ENCODE measurements around the gene KCNG2.

Gene KCNG2

DNA sequence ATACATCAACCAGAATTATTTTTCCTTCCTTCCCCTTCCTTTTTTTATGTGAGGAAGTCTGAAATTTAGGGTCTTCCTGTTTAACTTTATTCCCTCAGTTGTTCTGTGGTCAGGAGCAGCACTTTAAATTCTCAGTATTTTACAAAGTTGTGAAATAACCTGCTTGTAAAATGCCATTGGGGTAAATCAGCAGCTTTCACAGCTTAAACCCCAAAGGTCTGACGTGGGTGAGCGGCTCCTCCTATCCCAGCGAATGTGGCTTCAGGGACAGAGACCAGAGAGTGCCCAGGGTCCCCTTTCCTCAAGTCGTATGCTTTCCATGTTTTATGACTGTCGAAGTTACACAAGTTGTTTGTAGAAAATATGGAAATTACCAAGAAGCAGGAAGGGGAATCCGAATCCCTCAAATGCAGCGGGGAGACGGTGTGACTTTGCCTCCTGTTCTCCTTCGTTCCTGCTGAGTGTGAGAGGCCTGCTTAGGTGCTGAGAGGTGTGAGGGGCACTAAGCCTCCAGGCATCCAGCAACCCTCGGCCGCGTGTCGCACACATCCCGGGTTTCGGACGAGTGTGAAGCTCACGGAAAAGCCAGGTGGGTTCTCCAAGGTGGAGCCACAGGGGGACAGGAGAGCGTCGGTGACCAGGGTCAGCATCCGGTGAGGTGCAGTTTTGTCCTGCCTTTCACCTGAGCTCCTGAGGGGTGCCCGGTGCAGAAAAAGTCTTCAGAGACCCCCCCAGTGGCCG is 10.8 kb upstream of the KCNG2 start:
- CTCF ChIA-PET, result no interaction called here
- Mint-ChIP-seq H3K27ac (peak overlapping the region; percentile 49), H3K36me3 (no peaks in the 10 kb centered on the region), H3K4me1 (peaks cover 6% of the 10 kb centered on the region), H3K4me3 (no peak overlapping the region), H3K9me3 (peaks cover 4% of the 10 kb centered on the region), H3K27me3 (peaks cover 76% of the 10 kb centered on the region)
- DNase-seq, result no peak

DNA sequence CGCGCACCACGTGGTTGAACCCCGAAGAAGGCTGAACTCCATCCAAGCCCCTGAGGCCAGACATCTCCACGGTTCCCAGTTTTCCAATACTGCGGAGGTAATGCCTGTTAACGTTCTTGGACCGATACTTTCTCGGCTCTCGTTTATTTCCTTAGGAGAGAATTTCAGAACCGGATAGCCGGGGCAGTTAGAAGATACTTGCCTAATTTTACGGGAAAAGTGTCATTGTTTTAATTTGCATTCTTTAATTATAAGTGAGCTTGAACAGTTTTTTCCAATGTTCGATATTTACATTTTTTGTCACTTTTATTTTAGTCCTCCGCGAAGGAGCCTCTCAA is 10.2 kb upstream of the KCNG2 start:
- no peak for DNase-seq
- CTCF ChIA-PET, result no interaction called here
- no peak overlapping the region for H3K27ac Mint-ChIP-seq
- H3K9me3 Mint-ChIP-seq, result peaks cover 4% of the 10 kb centered on the region
- peaks cover 82% of the 10 kb centered on the region for H3K27me3 Mint-ChIP-seq
- H3K4me1 Mint-ChIP-seq, result peaks cover 6% of the 10 kb centered on the region
- no peaks in the 10 kb centered on the region for H3K36me3 Mint-ChIP-seq
- no peak overlapping the region for H3K4me3 Mint-ChIP-seq

DNA sequence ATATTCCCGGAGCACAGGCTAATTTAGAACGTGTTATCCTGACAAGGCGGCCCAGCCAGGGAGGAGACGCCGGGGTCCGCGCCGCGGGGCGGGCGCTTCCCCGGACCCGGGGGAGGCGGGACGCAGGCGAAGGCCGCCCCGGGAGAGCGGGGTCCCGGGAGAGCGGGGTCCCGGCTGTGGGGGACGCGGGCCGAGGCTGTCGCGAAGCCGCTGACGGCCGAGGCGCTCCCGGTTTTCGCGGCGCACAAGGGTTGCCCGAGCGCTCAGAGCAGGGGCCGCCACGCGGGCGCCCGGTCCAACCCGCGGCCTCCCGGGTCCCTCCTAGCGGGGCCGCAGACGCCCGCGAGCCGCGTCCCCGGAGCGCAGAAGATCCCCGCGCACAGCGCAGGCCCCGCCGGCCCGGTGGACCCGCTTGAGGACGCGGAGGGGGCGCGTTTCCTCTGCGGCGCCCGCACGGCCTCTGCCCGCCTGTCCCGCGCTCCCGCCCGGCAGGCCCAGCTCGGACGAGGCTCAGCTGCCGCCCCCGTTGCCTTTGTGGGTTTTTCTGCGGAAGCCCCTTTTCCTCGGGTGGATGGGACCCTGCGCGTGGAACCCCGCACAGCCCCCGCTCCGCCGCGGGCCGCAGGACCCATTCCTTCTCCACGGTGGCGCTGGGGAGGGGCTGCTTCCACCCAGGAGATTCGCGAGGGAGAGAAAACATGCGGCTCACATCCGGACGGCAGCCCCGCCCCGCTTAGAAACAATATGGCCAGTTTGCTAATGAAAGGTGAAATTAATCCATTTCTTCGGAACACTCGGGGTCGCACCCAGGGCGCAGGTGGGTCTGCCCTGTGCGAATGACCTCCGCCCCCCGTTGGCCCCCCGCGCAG is 9.6 kb upstream of the KCNG2 start:
- H3K4me3 Mint-ChIP-seq, result no peak overlapping the region
- no peaks in the 10 kb centered on the region for H3K36me3 Mint-ChIP-seq
- CTCF ChIA-PET, result no interaction called here
- H3K27ac Mint-ChIP-seq, result no peak overlapping the region
- peaks cover 4% of the 10 kb centered on the region for H3K9me3 Mint-ChIP-seq
- H3K27me3 Mint-ChIP-seq, result peaks cover 88% of the 10 kb centered on the region
- H3K4me1 Mint-ChIP-seq, result peaks cover 6% of the 10 kb centered on the region
- DNase-seq, result no peak

DNA sequence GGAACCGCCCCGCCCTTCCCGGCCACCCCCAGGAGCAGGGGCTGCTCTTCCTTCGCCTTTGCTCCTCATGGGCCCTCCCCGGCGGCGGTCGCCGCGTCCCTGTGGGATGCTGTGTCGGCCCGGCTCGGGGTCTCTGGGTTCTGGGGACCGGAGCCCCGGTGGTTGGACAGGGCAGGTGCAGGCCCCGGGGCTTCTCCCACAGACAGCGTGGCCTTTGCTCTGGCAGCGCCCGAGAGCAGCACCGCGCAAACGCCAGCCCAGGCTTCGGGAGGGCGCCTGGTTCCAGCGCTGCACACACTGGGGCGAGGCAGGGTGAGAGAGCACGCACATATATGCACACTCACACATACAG is 9.0 kb upstream of the KCNG2 start:
- H3K27ac Mint-ChIP-seq, result no peak overlapping the region

DNA sequence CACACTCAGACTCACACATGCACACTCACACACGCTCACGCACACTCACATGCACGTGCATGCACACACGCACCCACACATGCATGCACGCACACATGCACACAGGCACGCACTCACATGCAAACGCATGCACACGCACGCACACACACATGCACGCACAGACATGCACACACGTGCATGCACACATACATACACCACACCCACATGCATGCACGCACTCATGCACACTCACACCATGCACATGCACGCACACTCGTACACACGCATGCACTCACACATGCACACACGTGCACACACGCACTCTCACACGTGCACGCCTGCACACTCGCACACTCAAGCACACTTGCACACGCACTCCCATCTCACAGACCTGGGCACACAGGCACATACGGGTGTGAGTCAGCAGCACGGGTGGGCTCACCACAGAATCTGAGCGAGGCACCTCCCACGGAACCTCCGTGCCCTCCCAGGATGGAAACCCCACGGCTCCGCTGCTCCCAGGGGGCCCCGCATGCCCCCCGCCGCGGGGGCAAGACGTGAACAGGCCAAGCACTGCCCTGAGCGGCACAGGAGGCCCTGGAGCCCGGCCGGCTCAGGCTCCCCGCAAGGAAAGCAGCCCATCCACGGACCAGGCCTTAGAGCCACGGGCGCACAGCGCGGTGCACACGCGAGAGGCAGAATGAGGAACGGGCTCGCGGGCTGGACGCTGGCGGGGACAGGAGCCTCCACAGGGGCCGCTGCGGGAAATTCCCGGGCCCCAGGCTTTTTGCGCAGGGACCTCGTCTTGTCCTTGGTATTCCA is 8.4 kb upstream of the KCNG2 start:
- CTCF ChIA-PET, result no interaction called here
- H3K27me3 Mint-ChIP-seq, result peaks cover 86% of the 10 kb centered on the region

More for the DNA sequence above, 9.0 kb upstream of the KCNG2 start:
- Mint-ChIP-seq H3K4me3 (no peak overlapping the region), H3K36me3 (no peaks in the 10 kb centered on the region), H3K27me3 (peaks cover 90% of the 10 kb centered on the region), H3K4me1 (peaks cover 6% of the 10 kb centered on the region), H3K9me3 (peaks cover 4% of the 10 kb centered on the region)
- CTCF ChIA-PET, result no interaction called here
- DNase-seq, result no peak

DNA sequence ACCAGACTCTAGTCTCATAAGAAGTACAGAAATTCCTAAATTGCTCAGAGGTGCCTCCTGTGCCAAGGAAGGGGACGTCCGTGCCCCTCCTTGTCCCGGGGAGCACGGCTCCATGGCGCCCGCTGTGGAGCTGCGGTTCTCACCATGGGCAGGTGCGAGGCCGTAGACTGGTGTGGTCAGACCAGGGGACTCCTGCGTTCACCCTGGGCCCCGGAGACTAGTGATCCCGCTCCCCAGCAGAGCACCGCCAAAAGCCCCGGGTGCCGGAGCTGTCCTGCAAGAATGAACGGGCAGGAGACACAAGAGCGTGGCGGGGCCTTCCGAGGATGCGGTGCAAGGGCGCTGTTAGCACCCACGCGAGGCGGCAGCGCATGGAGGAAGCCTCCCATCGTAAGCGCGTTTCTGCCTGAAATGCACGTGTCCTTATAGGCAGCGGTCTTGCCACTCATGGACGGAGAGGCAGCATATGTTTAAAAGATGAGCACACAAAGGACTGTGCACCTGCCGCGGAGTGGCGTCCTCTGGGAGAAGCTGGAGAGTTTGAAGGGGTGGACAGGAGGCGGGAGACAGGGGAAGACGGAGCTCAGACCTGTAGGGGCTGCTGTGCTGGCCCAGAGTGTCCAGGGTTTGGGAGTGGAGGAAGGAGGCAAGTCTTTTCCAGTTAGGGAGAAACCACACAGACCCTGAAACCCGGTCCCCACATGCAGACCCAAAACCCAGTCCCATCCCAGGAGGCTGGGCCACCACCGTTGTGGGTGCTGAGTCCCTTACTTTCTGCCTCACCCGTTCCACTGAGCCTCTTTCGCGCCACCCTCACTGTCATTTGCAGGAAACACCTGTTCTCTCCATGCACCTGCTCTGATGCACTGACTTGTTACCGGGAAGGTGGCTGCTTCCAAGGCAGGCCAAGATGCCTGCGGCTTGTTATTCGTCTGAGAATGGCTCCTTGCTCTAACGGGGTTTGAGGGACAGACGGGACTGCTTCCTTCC is 7.5 kb upstream of the KCNG2 start:
- CTCF ChIA-PET, result no interaction called here
- no peak overlapping the region for H3K27ac Mint-ChIP-seq
- peaks cover 6% of the 10 kb centered on the region for H3K4me1 Mint-ChIP-seq
- H3K4me3 Mint-ChIP-seq, result no peak overlapping the region
- DNase-seq, result no peak
- peaks cover 4% of the 10 kb centered on the region for H3K9me3 Mint-ChIP-seq
- no peaks in the 10 kb centered on the region for H3K36me3 Mint-ChIP-seq
- peaks cover 85% of the 10 kb centered on the region for H3K27me3 Mint-ChIP-seq

More for the DNA sequence above, 8.4 kb upstream of the KCNG2 start:
- Mint-ChIP-seq H3K4me1 (peaks cover 6% of the 10 kb centered on the region), H3K27ac (no peak overlapping the region), H3K9me3 (peaks cover 4% of the 10 kb centered on the region), H3K36me3 (no peaks in the 10 kb centered on the region), H3K4me3 (no peak overlapping the region)
- no peak for DNase-seq

DNA sequence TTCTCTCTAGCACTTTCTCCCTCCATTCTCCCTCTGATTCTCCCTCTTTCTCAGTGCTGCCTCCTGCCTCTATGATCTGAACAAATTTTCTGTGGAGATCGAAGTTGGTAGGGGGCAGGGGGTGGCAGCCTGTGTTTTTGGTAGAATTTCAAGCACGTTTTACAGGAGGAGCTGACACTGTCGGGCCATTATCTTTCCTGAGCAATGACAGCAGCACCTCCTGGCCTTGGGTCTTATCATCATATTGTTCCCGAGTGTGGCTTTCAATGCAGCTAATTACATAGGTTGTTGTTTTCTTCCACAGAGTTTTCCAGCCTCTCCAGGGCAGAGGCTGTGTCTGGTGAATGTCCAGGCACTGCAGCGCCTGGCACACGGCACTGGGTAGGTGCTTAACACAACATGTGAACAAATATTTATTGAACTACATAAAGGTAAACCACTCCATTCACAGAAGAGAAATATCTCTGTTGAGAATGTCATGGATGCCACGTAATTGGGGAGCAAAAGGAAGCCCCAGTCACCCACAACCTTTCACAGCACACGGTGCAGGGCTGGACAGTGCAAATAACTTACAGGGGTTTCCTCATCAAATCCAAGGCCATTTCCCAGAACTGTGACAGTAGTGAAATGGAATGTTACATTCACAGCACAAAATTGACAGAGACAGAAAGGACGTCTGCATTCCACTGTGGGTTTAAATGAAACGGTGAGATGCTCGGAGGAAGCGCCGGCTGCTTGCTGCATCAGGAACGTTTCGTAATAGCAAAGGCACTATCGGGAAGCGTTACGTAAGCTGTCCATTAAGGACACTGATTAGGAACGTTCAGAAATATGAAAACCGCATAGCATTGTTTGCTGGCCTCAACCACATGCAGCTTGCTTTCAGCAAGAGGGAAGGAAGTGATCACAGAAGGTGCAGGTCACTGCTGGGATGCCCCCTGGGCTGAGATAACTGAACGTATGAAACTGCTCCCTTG is 6.5 kb upstream of the KCNG2 start:
- no peak overlapping the region for H3K4me3 Mint-ChIP-seq
- no peaks in the 10 kb centered on the region for H3K36me3 Mint-ChIP-seq
- no peak overlapping the region for H3K27ac Mint-ChIP-seq
- peaks cover 4% of the 10 kb centered on the region for H3K9me3 Mint-ChIP-seq
- H3K4me1 Mint-ChIP-seq, result peaks cover 6% of the 10 kb centered on the region
- CTCF ChIA-PET, result no interaction called here
- H3K27me3 Mint-ChIP-seq, result peaks cover 87% of the 10 kb centered on the region
- DNase-seq, result no peak

DNA sequence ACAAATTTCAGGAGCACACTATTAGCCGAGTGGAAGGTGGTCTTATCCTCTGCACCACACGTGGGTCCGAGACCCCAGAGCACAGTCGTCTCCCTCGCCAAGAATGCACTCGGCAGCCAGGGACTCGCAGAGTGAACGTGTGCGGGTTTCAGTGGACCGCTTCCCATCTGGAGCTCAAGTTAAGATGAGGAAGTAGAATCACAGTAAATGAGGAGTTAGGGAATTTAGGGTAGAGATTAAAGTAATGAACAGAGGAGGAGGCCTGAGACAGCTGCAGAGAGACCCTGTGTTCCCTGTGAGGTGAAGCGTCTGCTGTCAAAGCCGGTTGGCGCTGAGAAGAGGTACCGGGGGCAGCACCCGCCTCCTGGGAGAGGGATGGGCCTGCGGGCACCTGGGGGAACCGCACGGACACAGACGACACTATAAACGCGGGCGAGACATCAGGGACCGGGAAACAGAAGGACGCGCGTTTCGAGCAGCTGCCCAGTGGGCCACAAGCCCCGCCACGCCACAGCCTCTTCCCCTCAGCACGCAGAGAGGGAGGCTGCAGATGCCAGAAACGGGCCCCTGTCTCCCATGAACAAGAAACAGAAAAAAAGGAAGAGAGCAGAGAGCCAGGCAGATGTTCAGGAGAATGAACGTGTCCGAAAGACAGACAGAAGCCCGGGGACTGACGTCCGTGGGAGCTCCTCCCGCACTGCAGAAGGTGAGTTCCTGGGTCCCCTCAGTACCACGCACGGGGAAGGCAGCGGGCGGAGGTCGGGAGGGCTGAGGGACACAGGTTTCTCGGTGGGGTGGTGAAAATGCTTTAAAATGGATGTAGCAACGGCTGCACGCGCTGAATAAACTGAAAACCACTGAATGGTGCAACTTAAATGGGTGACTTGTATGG is 5.4 kb upstream of the KCNG2 start:
- H3K4me1 Mint-ChIP-seq, result peaks cover 8% of the 10 kb centered on the region
- H3K9me3 Mint-ChIP-seq, result peaks cover 4% of the 10 kb centered on the region
- H3K4me3 Mint-ChIP-seq, result no peak overlapping the region
- no peak for DNase-seq
- H3K27ac Mint-ChIP-seq, result no peak overlapping the region
- CTCF ChIA-PET, result no interaction called here
- H3K36me3 Mint-ChIP-seq, result peaks cover 1% of the 10 kb centered on the region
- peaks cover 87% of the 10 kb centered on the region for H3K27me3 Mint-ChIP-seq

DNA sequence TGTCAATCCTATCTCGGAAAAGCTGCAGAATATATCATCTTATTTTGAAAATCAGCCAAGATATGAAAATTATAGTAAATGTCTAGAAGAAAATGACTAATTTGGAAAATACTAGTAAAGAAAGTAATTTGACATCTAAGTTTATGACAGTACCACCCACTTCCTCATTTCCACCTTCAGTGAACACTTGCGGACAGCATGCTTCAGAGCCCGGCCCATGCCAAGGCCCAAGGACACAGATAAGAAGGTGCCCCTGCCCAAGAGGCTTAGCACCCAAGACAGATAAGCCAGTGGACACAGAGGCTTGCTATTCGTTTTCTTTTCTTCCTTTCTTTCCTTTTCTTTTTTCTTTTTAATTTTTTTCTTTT is 4.8 kb upstream of the KCNG2 start:
- Mint-ChIP-seq H3K9me3 (peaks cover 4% of the 10 kb centered on the region), H3K4me3 (no peak overlapping the region), H3K27me3 (peaks cover 86% of the 10 kb centered on the region), H3K4me1 (peaks cover 10% of the 10 kb centered on the region), H3K36me3 (peaks cover 2% of the 10 kb centered on the region), H3K27ac (no peak overlapping the region)
- CTCF ChIA-PET, result no interaction called here
- DNase-seq, result no peak

DNA sequence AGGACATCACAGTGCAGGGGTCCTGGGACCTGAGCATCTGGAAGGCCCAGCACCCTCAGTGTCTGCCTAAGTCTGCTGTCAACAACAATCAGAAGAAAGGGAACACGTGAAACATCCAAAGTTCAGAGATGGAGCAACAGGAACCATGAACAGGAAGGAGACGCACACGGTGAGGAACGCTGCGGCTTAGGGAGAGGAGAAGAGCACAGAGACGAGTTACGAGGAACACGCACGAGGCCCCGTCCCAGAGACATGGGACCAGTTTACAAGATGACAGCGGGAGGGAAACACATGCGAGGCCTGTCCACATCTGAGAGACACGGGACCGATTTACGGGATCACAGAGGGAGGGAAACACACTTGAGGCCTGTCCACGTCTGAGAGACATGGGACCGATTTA is 2.9 kb upstream of the KCNG2 start:
- H3K27ac Mint-ChIP-seq, result no peak overlapping the region
- no peak overlapping the region for H3K4me3 Mint-ChIP-seq
- DNase-seq, result no peak
- CTCF ChIA-PET, result no interaction called here
- H3K4me1 Mint-ChIP-seq, result peaks cover 16% of the 10 kb centered on the region
- no peaks in the 10 kb centered on the region for H3K9me3 Mint-ChIP-seq
- peaks cover 2% of the 10 kb centered on the region for H3K36me3 Mint-ChIP-seq
- H3K27me3 Mint-ChIP-seq, result peaks cover 84% of the 10 kb centered on the region

DNA sequence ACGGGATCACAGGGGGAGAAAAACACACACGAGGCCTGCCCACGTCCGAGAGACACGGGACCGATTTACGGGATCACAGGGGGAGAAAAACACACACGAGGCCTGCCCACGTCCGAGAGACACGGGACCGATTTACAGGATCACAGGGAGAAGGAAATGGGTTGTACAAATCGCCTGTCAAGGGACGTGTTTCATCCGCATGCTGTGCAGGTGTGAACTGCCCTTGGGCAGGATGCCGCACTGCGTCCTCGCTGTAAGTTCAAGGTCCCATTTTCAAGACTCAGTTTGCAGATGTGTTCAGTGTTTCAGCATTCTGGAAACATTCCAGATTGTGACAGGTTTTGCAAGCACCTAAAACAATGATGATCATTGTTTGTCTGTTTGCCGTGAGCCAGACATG is 2.3 kb upstream of the KCNG2 start:
- peaks cover 84% of the 10 kb centered on the region for H3K27me3 Mint-ChIP-seq
- no peak for DNase-seq
- peaks cover 2% of the 10 kb centered on the region for H3K36me3 Mint-ChIP-seq
- H3K4me1 Mint-ChIP-seq, result peaks cover 17% of the 10 kb centered on the region
- no peak overlapping the region for H3K27ac Mint-ChIP-seq
- CTCF ChIA-PET, result no interaction called here
- H3K9me3 Mint-ChIP-seq, result no peaks in the 10 kb centered on the region
- H3K4me3 Mint-ChIP-seq, result no peak overlapping the region

DNA sequence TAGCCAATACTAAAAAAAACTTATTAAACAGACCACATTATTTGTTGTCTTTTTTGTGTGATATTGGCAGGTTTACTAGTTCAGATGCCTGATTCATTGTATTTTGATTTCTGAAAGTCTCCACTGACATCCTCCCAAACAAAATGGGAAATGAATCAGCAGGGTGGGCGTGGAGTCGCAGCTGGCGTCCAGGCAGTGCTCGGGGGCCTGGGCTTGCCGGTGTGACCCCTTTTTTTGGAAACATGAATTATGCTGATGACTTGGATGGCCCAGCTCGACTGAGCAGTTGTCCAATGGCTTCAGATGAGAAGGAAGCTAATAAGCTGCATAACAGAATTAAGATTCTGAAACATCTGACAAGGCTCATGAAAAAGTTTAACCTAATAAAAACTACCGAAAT is 1.7 kb upstream of the KCNG2 start:
- DNase-seq, result no peak
- Mint-ChIP-seq H3K27ac (no peak overlapping the region), H3K9me3 (no peaks in the 10 kb centered on the region), H3K27me3 (peaks cover 84% of the 10 kb centered on the region), H3K4me1 (peaks cover 17% of the 10 kb centered on the region), H3K36me3 (peaks cover 2% of the 10 kb centered on the region), H3K4me3 (no peak overlapping the region)
- CTCF ChIA-PET, result no interaction called here
